Erythroblast (primary cell): ENCODE measurements around the gene BEAN1.

Source experiments
- GATA1 ChIP-seq: IDR thresholded peaks from 2 replicates; pipeline ENCODE4 v1.6.1; 2011; ENCODE audit warnings: low read depth, mild to moderate bottlenecking, control low read depth, low read length, moderate library complexity
- POLR2A ChIP-seq: IDR thresholded peaks from 2 replicates; pipeline ENCODE4 v1.6.1; 2011; ENCODE audit warnings: mild to moderate bottlenecking, low read length

DNA sequence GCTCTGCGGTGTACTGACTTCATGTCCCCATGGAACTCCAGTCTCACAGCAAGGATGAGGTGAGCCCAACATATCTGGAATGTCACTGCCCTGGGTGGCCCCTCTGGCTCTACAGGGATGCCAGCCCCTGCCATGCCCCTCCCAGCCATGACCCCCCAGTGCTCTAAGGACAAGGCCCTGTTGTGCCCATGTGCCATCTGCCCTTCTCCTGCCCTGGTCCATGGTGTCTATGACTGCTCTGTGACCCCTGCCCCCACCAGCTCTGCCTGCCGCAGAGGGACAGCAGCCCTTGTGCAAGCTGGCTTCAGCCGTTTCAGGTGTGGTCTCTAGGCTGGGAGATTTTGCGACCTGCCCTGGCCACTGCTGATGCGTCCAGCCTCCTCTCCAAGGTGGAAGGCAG, 82.5 kb downstream of the BEAN1 start:
- no peak for TF ChIP-seq POLR2A
- TF ChIP-seq GATA1, result no peak
